Aorta (tissue), 5 donors: ENCODE results near the gene NEK8. TPM values are rescaled to one million over a fixed set of nuclear protein-coding genes. Genes with fewer than 3 reads are reported as not detected.
A peak's percentile ranks its signal among the peaks of the same experiment; 100 is the strongest.
"Not testable (repeated sequence)": the region's sequence is repeated elsewhere in the genome, so short reads cannot be mapped to it uniquely, and the experiment has no call there.

Experiments
- ATAC-seq: fragments of 200-7000 bp; cut with Tn5 transposase; one replicate; pipeline ENCODE4 v1.9.1; 2022; ENCODE audit warnings: moderate library complexity; ENCODE audit not compliant: low FRiP score
- DNase-seq, 2 donors: peaks; one replicate each; pipeline ENCODE4 v3.0.0-alpha.2; 2020
- H3K27ac ChIP-seq, 2 donors: one replicate each; pipeline ENCODE4 v1.5.1; 2013; ENCODE audit warnings: low read length in 2 of 2, mild to moderate bottlenecking in 2 of 2, moderate library complexity in 2 of 2, control low read depth in 1 of 2, inconsistent platforms in 1 of 2, low read depth in 1 of 2
- H3K27me3 ChIP-seq, 2 donors: one replicate each; pipeline ENCODE4 v1.6.1; 2013; ENCODE audit warnings: control low read depth in 1 of 2, low read length in 1 of 2, mild to moderate bottlenecking in 1 of 2, moderate library complexity in 1 of 2; ENCODE audit not compliant: insufficient read depth in 2 of 2, control insufficient read depth in 1 of 2
- H3K36me3 ChIP-seq, 2 donors: one replicate each; pipeline ENCODE4 v1.6.1; 2013; ENCODE audit warnings: control low read depth in 1 of 2, low read length in 1 of 2, mild to moderate bottlenecking in 1 of 2; ENCODE audit not compliant: insufficient read depth in 2 of 2, control insufficient read depth in 1 of 2
- H3K4me1 ChIP-seq, 2 donors: one replicate each; pipeline ENCODE4 v1.6.1; 2013; ENCODE audit warnings: low read length in 2 of 2, control low read depth in 1 of 2, mild to moderate bottlenecking in 1 of 2, moderate library complexity in 1 of 2; ENCODE audit not compliant: insufficient read depth in 2 of 2, control insufficient read depth in 1 of 2
- H3K4me3 ChIP-seq, 2 donors: one replicate each; pipeline ENCODE4 v1.5.1; 2013; ENCODE audit warnings: low read length in 2 of 2, control low read depth in 1 of 2, mild to moderate bottlenecking in 1 of 2
- H3K9me3 ChIP-seq: one replicate; pipeline ENCODE4 v1.6.1; 2013; ENCODE audit warnings: mild to moderate bottlenecking, low read length; ENCODE audit not compliant: control insufficient read depth
- WGBS, 2 donors: extraction: QIAGEN DNeasy Blood & Tissue Kit; methylation state at CpG; one replicate each; pipeline ENCODE4 v1.1.7; 2013; 5-methylcytosine and 5-hydroxymethylcytosine counted together
- intact Hi-C, 2 donors: fragments of 100-400 bp; cut with DNase I; formaldehyde crosslinking; loops; one replicate each; pipeline versions ENCODE4 v1.14.2 to v1.15.0; 2022
- polyA plus RNA-seq, 2 donors: library from polyadenylated mRNA; stranded (reverse); fragments of 200-250 nt; gene quantifications; one replicate each; pipeline ENCODE4 v1.2.3, GENCODE V29; 2013
- total RNA-seq, 2 donors: library from RNA; stranded (reverse); fragmentation: NEBNext Ultra II Directional; extraction: Animal tissue kit (Norgen Biotek cat#: 25700); gene quantifications; one replicate each; pipeline ENCODE4 v1.2.1, GENCODE V29; 2021
- donor health status: healthy with polysubstance abuse.
- donor health status: Bipolar disorder and iron deficiency.
- donor health status: DM: no; HTN: no; CAD: no.
- donor health status: DM: no; HTN: no; CAD: no.
- donor health status: DM: yes; HTN: yes; CAD: no.

NEK8 gene
- total and polyA plus RNA-seq, 4 donors = 1.6 to 5.3 (median 3.2) TPM

- intact Hi-C loops = loop anchor here (1.0 kb wide), 2 partner anchors 20 to 23 kb away; no protein-coding TSS in a partner anchor
- Histone ChIP-seq H3K4me3 (peak overlapping the region; percentile 15 to 52), H3K27me3 (no peaks in the 10 kb centered on the region), H3K27ac (peak overlapping the region in 1 of 2 donors; percentile 9), H3K36me3 (peaks cover 0 to 6% of the 10 kb centered on the region in 2 donors), H3K4me1 (no peaks in the 10 kb centered on the region), H3K9me3 (no peaks in the 10 kb centered on the region)
- peak; percentile 95 to 97 for DNase-seq
- ATAC-seq = peak; percentile 93
- WGBS, 2 donors = 0% methylated on average over 55 to 57 of the region's 57 CpGs
These were observed 1.7 kb upstream of the NEK8 start for GRCh38 chr17:28726627-28727491.

GRCh38 chr17:28729950-28730330 is 1.4 kb downstream of the NEK8 start:
- H3K4me3 ChIP-seq = no peak overlapping the region
- DNase-seq = no peak
- H3K36me3 ChIP-seq = no peaks in the 10 kb centered on the region
- no peak for ATAC-seq
- no peaks in the 10 kb centered on the region for H3K4me1 ChIP-seq
- 86 to 89% methylated on average over 11 of the region's 11 CpGs for WGBS, 2 donors
- no peak overlapping the region for H3K27ac ChIP-seq
- no peaks in the 10 kb centered on the region for H3K9me3 ChIP-seq
- intact Hi-C loops = no loop called here
- no peaks in the 10 kb centered on the region for H3K27me3 ChIP-seq

GRCh38 chr17:28733346-28733745 is 4.8 kb downstream of the NEK8 start:
- Histone ChIP-seq H3K4me1 (no peaks in the 10 kb centered on the region), H3K36me3 (no peaks in the 10 kb centered on the region), H3K27me3 (no peaks in the 10 kb centered on the region), H3K4me3 (no peak overlapping the region), H3K27ac (no peak overlapping the region), H3K9me3 (no peaks in the 10 kb centered on the region)
- no peak for DNase-seq
- intact Hi-C loops = no loop called here
- WGBS, 2 donors = 90 to 93% methylated on average over 1 of the region's 1 CpG
- no peak for ATAC-seq

GRCh38 chr17:28734712-28735241 is 6.2 kb downstream of the NEK8 start:
- no peak for ATAC-seq
- 88 to 94% methylated on average over 10 of the region's 10 CpGs for WGBS, 2 donors
- no peak for DNase-seq
- intact Hi-C loops = no loop called here
- Histone ChIP-seq H3K27ac (no peak overlapping the region), H3K4me3 (no peak overlapping the region), H3K9me3 (no peaks in the 10 kb centered on the region), H3K36me3 (no peaks in the 10 kb centered on the region), H3K27me3 (no peaks in the 10 kb centered on the region), H3K4me1 (no peaks in the 10 kb centered on the region)

- Histone ChIP-seq H3K4me3 (no peak overlapping the region), H3K4me1 (no peaks in the 10 kb centered on the region), H3K27ac (no peak overlapping the region), H3K9me3 (no peaks in the 10 kb centered on the region), H3K36me3 (no peaks in the 10 kb centered on the region), H3K27me3 (no peaks in the 10 kb centered on the region)
- DNase-seq (no peak), ATAC-seq (no peak)
- 80 to 83% methylated on average over 5 of the region's 5 CpGs for WGBS, 2 donors
- intact Hi-C loops = no loop called here
These were observed 6.7 kb downstream of the NEK8 start for GRCh38 chr17:28735242-28735722.

- H3K4me1 ChIP-seq, intact Hi-C loops, DNase-seq, H3K4me3 ChIP-seq, H3K27ac ChIP-seq, H3K36me3 ChIP-seq, H3K27me3 ChIP-seq, ATAC-seq, H3K9me3 ChIP-seq: not testable (repeated sequence)
- 86 to 90% methylated on average over 3 to 5 of the region's 8 CpGs for WGBS, 2 donors
These were observed 7.6 kb downstream of the NEK8 start for GRCh38 chr17:28735913-28736769.

- H3K4me3 ChIP-seq = no peak overlapping the region
- no peak overlapping the region for H3K27ac ChIP-seq
- 95 to 97% methylated on average over 12 of the region's 12 CpGs for WGBS, 2 donors
- intact Hi-C loops = no loop called here
- no peak for DNase-seq
- no peaks in the 10 kb centered on the region for H3K4me1 ChIP-seq
- no peaks in the 10 kb centered on the region for H3K9me3 ChIP-seq
- ATAC-seq = no peak
- no peaks in the 10 kb centered on the region for H3K27me3 ChIP-seq
- no peaks in the 10 kb centered on the region for H3K36me3 ChIP-seq
These were observed 8.7 kb downstream of the NEK8 start for GRCh38 chr17:28737316-28737715.

- DNase-seq (no peak), ATAC-seq (no peak)
- intact Hi-C loops = no loop called here
- H3K4me3 ChIP-seq = no peak overlapping the region
- no peaks in the 10 kb centered on the region for H3K27me3 ChIP-seq
- H3K4me1 ChIP-seq = no peaks in the 10 kb centered on the region
- H3K36me3 ChIP-seq = no peaks in the 10 kb centered on the region
- WGBS, 2 donors = 90 to 93% methylated on average over 22 of the region's 22 CpGs
- no peaks in the 10 kb centered on the region for H3K9me3 ChIP-seq
- H3K27ac ChIP-seq = no peak overlapping the region
These were observed 9.4 kb downstream of the NEK8 start for GRCh38 chr17:28737770-28738679.
